Esophagus squamous epithelium (tissue), 4 donors: Measurements from ENCODE around the gene DDTL.

Experiments used
- POLR2A ChIP-seq, 4 donors: fragments of 450-650 bp; IDR thresholded peaks; one replicate each; pipeline ENCODE4 v1.6.1; 2017; ENCODE audit warnings: antibody characterized with exemption in 4 of 4, mild to moderate bottlenecking in 4 of 4, moderate library complexity in 3 of 4
- TF ChIP-seq, protein P1 (sequence below), 6 experiments: fragments of 450-650 bp in 4 of 6; fragments of 200-600 bp in 2 of 6; sonication (generic) in 2 of 6; IDR thresholded peaks; one replicate each; pipeline ENCODE4 v1.5.1; 2016 to 2019; ENCODE audit warnings: antibody characterized with exemption in 6 of 6, mild to moderate bottlenecking in 4 of 6, moderate library complexity in 4 of 6

- TF ChIP-seq, protein P1, sequence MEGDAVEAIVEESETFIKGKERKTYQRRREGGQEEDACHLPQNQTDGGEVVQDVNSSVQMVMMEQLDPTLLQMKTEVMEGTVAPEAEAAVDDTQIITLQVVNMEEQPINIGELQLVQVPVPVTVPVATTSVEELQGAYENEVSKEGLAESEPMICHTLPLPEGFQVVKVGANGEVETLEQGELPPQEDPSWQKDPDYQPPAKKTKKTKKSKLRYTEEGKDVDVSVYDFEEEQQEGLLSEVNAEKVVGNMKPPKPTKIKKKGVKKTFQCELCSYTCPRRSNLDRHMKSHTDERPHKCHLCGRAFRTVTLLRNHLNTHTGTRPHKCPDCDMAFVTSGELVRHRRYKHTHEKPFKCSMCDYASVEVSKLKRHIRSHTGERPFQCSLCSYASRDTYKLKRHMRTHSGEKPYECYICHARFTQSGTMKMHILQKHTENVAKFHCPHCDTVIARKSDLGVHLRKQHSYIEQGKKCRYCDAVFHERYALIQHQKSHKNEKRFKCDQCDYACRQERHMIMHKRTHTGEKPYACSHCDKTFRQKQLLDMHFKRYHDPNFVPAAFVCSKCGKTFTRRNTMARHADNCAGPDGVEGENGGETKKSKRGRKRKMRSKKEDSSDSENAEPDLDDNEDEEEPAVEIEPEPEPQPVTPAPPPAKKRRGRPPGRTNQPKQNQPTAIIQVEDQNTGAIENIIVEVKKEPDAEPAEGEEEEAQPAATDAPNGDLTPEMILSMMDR (IDR thresholded peaks at IDR 0.05) = no peak
- no peak for TF ChIP-seq POLR2A (IDR thresholded peaks at IDR 0.05)
Observed at GRCh38 chr22:24005201-24005600, 38.5 kb downstream of the DDTL start, which contains the start of gene GSTT4.
